ENCODE results near the gene UROD.
A peak's percentile ranks its signal among the peaks of the same experiment; 100 is the strongest.
"Not testable (repeated sequence)": the region's sequence is repeated elsewhere in the genome, so short reads cannot be mapped to it uniquely, and the experiment has no call there.

Gene UROD

DNA sequence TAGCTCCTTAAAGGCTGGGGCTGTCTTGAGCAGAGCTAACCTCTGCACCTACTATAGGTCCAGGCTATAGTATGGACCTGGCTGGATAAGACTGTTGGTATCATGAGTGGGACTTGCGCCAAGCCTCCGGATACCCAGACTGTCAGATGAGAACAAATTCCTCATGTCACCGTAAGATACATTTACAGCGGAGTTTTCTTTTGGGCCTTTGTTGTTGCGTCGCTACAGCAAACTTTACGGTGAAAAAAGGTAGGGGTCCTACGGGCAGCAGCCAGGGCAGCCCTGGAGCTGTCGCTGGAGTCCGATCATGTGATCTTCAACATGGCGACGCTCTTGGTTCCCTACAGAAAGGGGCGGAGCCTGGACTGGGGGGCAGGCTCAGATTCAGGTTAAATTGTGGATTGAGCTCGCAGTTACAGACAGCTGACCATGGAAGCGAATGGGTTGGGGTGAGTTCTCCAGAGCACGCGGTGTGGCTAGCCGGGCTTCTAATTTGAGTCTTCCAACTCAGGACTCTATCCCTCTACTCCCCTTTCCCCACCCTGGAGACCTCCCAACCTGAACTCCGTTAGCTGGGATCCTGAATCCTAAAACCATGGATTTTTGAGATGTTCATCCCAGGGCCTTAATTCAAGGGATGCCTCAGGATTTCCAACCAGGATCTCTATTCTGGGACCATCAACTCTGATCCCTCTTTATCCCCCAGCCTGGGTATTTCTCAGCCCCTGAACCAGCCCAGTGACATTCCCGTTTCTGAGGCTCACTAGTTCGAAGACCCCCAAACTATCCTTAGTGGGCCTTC, at the start of gene UROD:
TSS of gene UROD (plus strand) at position 418 of the 802 bp plus-strand sequence. CDS start at position 430, 12 bp downstream.
- DNase-seq: peak; percentile 15 to 93 (median 85)

DNA sequence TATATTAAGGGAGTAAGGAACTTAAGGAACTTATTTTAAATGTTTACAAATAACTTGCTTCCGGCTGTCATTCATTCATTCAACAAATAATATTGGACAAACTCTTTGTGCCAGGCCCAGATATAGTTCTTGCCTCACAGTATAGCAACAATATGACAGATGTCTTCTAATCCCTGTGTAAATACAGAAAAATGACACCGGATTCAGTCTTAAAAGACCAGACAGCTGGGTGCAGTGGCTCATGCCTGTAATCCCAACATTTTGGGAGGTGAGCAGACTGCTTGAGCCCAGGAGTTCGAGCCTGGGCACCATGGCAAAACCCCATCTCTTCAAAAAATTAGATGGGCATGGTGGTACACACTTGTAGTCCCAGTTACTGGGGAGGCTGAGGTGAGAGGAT, 49.3 kb upstream of the UROD start:
- no peak for DNase-seq

DNA sequence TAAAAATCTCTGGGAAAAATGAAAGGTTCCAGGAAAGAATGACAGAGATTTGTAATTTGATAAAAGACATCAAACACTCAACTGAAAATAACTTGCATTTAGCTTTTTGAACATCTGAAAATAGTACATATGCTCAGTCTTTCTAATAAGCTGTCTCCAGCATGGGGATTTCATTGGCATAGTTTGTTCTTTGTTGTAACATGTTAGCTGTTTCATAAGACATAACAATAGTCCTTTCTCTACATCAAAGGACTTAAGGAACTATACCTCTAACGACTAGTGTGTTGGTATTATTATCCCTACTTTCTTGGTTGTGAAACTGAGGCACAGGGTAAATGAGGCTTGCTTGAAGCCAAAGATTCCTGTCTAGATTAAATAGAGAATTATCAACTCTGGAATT, 47.7 kb upstream of the UROD start:
- no peak for DNase-seq

DNA sequence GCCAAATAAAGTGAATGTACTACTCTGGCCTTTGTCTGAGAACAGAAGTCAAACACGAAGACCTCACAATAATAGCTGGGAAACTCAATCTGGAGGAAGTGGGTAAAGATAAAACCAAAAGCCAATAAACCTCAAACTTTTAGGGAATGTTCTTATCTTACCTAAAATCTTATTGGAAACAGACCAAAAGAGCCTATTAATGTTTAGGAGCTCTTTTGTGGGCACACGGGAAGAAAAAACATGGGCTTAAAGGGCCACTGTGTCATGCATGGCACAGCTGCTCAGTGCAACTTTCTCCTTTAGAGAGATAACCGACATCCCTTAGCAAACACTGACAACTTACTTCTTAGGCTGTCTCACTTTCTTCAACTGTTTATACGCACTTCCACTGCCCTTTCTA, 41.7 kb upstream of the UROD start:
- DNase-seq: no peak

DNA sequence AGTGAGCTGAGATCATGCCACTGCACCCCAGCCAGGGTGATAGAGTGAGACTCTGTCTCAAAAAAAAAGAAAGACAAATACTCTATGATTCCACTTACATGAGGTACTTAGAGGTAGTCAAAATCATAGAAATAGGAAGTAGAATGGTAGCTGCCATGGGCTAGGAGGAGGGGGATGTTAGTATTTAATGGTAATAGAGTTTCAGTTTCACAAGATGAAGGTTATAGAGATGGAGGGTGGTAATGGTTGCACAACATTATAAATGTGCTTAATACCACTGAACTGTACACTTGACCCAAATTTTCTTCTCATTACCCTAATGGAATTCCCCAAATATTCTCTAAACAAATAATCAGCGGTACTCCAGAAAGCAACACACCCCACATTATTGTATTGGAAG, 38.4 kb upstream of the UROD start:
- DNase-seq: no peak

DNA sequence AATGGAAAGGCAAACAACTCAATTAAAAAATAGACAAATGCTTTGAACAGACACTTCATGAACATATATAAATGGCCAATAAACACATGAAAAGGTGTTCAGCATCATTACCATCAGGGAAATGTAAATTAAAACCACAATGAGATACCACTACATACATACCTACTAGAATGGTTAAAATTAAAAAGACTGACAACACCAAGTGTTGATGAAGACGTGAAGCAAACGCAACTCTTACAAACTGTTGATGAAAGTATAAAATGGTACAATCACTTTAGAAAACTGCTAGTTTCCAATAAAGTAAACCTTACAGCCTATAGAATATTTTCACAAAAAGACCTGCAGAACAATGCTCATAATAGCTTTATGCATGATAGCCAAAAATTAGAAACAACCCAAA, 35.8 kb upstream of the UROD start:
- DNase-seq: no peak

DNA sequence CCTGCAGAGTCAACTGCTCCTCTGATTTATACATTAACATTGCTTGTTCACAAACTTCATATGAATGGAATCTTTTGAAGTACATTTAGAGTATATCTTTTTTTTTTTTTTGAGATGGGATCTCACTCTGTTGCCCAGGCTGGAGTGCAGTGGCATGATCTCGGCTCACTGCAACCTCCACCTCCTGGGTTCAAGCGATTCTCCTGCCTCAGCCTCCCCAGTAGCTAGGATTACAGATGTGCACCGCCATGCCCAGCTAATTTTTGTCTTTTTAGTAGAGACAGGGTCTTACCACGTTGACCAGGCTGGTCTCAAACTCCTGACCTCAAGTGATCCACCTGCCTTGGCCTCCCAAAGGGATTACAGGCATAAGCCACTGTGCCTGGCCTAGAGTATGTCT, 34.7 kb upstream of the UROD start:
- not testable (repeated sequence) for DNase-seq

DNA sequence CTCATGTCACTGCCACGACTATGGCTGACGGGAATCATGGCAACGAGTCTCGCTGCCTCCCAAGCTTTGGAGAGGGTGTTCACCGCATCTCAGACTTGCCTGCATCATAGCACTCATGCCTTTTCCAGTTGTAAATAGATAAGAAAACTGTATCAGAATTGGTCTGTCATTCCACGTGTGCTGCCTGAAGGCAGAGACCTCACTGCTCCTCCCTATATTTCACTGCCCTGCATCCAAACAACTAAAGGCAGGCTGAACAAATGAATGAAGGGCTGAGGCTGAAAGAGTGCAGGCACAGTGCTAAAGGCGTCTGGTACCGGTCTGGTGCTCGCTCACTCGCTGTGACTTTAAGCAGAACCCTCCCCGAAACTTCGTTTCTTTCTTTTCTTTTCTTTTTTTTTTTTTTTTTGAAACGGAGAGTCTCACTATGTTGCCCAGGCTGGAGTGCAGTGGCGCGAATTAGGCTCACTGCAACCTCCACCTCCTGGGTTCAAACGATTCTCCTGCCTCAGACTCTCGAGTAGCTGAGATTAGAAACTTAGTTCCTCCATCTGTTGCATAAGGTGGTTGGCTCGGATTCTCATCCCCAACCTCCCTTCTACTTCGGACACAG, 26.2 kb upstream of the UROD start:
- DNase-seq: no peak

DNA sequence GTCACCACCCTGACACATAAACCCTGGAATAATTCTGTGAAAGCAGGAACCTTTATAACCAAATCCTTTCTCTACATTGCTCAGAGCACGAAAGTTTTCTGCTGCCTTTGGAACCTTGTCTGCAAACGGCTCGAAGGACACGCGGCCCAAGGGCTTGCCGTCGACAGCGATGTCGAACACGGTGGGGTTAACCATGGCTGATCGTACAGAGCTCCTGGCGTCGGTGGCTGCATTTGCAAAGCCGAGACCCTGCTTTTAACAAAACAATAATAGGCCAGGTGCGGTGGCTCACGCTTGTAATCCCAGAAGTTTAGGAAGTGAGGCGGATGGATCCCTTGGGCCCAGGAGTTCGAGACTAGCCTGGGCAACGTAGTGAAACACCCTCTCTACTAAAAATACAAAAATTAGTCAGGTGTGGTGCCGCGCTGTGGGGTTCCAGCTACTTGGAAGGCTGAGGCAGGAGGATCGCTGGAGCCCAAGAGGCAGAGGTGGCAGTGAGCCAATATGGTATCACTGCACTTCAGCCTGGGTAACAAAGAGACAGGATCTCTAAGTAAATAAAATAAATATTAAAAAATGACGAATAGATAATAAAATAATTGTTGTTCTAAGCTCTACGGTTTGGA, 23.4 kb upstream of the UROD start:
- no peak for DNase-seq

DNA sequence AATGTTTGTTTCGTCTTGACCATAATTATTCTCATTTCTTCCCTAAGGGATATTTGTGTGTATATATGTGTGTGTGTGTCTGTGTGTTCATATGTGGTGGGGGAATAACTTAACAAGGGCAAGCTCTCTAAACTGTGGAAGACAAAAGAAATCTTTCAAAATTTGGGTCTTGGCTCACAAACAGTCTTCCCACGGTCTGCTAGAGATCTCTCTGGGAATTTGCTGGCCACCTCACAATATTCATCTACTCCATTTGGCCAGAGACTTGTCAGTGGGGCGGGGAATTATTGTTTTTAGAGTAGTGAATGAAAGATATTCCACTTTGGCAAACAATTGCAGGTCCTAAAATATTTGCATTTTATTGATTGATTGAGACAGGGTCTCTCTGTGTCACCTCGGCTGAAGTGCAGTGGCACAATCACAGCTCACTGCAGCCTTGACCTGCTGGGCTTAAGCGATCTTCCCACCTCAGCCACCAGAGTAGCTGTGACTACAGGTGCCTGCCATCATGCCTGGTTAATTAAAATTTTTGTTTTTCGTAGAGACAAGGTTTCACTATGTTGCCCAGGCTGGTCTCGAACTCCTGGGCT, 17.6 kb upstream of the UROD start:
- DNase-seq: no peak

DNA sequence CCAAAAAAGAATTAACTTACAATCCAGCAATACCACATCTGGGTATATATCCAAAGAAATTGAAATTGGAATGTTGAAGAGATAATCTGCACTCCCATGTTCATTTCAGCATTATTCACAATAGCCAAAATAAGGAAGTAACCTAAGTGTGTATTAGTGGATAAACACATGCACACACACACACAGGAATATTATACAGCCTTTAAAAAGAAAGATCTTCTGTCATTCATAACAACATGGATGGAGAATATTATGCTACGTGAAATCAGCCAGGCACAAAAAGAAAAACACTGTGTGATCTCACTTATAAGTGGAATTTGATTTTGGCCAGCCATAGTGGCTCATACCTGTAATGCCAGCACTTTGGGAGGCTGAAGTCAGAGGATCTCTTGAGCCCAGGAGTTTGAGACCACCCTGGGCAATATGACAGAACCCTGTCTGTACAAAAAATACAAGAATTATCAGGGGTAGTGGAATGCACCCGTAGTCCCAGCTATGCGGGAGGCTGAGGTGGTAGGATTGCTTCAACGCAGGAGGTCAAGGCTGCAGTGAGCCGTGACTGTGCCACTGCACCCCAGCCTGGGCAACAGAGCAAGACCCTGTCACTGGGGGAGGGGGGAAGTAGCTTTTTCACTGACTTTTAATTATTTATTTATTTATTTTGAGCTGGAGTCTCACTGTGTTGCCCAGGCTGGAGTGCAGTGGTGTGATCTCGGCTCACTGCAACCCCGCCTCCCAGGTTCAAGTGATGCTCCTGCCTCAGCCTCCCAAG, 16.4 kb upstream of the UROD start:
- no peak for DNase-seq

DNA sequence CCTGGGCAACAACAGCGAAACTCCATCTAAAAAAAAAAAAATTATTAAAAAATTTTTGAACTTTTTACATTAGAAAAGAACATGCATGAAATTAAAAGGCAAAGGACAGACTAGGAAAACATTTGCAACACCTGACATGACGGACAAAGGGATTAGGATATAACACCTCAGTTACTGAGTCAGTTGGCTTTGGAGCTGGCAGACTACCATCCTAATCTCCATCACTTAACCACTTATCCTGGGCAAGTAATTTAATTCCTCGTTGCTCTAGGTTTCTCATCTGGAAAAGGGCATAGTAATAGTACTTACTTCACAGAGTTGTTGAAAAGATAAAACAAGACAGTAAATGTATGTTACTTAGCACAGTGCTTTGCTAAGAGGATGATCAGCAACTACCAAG, 12.8 kb upstream of the UROD start:
- no peak for DNase-seq

DNA sequence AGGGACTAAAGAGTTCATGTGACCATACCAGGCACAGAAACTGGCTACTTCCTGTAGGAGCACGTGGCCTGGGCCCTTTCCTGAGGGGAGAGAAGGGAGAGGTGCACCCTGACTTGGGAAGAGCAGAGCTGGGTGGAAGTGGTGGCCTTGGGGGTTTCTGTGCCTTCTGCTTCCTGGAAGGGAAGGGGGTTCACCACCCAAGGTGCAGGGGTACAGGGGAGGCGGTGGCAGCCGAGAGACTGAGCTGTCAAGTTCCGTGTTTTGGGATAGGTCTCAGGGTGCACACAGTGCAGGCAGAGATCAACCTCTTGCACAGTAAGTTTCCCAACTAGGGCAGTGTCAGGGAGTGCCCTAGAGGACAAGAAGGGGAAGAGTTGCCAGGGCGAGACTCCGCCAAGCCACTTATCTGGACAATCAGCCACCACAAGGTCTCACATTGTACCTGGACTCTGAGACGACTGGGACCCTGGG, 11.0 kb upstream of the UROD start:
- DNase-seq: peak in 1 of 58 donors; percentile 7

DNA sequence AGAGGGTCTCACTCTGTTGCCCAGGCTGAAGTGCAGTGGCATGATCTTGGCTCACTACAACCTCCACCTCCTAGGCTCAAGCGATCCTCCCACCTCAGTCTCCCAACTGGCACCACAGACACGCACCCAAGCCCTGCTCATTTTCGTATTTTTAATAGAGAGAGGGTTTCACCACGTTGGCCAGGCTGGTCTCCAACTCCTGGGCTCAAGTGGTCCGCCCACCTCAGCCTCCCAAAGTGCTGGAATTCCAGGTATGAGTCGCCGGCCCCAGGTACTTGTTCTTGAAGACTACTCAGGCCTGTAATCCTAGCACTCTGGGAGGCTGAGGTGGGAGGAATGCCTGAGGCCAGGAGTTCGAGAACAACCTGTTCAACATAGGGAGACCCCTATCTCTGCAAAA, 10.5 kb upstream of the UROD start:
- DNase-seq: not testable (repeated sequence)

DNA sequence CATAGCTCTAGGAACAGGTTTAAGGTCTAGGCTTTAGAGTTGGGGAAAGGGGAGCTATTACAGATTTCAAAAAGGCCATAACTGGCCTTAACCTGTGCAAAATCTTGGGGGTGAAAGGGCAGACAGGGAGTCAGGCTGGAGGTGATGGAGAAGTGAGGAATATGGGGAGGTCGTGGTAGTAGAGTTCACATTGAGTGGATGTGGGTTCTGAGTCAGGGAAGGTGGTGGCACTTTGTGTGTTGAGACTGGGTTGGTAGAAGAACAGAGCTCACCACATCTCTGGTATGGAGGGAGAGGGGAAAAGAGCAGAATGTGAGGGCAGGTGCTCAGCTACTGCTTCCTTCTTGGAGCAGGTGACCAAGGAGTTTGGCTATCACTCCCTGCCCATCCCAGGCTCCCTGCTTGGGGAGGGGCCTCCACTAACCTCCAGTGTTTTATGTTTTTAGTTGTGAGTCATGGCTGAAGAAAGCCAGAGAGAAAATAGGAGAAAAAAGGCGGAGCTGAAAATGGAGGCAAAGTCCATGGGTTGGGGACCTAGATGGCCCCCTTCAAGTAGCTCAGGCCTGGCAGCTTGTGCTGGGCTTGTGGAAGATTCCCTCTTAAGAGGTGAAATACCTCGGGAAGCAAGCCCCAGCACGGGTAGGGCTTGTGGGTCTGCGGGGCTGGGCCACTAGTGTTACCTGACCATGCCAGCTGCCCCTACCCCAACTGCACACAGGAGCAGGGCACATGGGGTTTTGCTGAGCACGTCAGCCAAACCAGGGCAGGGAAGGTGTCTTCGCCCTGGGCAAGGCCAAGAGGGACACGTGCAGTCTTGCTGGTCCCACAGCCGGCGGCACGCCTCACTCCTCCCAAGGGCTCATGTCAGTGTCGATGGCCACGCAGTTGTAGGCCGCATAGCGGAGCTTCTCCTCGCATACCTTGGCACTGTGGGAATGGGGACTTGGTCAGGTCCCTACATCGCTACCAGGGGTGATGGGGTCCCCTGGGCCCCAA, 9.1 kb upstream of the UROD start:
- no peak for DNase-seq

DNA sequence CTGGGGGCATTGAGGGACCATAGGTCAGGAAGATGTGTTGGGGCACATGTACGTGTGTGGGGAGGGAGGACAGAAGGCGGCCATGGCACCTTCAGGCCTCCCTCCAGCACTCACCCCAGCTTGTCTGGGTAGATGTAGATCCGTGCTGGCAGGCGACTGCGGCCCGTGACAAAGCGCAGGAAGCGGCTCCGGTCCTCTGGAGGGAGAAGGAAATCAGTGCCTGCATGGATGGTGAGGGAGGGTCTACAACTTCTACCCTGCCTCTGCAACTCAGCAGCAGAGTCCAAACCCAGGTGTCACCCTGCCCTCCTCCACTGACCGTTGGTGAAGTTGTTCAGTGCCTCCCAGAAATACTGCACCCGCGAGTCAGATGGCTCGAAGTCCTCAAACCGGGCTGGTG, 8.3 kb upstream of the UROD start:
- no peak for DNase-seq

DNA sequence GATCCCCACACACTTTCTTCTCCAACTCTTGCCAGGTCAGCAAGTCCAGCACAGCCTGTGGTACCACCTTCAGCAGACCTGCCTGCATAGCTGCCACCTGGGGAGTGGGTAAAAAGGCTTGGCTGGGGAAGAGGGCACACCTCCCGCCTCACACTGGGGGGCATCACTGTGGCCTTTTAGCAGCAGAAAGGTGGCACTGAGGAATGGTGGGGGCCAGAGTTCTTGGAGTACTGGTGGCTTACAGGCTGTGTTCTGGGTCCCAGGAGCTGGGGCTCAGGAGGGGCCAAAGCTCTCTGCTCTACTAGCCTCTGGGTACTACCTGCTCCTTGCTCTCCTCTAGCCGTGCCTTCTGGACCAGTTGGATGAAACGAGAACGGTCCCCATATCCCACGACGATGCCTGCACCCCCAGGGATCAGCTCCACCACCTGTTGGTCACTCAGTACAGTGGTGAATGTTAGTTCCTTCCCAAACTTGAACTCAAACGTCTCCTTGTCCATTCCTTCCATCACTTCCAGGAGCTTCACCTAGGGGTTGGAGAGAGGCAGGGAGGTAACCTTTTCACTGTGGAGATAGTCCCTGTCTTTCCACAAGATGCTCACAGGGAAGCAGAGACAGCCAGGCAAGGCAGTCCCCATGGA, 7.7 kb upstream of the UROD start:
- DNase-seq: no peak

DNA sequence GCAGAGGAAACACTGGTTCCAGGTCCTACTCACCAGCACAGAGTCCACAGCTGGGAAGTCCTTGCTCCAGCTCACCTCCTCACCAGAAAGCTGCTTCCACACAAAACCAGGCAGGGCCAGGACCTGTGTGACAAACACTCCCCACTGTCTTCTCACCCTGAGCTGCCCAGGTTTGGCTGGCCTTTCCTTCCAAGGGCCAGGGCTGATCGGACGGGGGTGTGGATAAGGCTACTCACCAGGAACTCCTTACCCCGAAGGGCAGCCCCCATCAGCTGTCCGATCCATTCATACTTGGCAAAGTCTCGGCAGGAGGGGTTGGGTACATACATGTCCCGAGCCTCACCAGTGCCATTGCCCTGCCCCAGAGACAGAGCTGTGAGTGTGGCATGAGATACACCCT, 6.3 kb upstream of the UROD start:
- no peak for DNase-seq

DNA sequence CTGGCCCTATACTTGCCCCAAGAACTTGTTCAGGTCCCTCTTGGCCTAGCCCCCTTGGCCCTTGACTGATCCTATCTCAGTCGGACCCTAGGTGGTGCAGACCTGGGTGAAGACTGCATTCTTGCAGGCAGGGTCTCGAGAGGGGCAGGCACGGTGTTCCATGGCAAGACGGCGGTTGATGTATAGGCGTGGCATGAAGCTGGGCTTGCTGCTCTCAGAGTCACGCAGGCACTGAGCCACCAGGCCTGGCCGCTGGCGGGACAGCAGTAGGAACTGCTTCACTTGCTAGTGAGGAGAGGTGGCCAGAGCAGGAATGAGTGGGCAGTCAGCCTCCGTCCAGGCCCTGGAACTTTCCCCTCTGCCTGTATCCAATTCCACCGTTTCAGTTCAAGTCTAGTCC, 4.7 kb upstream of the UROD start:
- no peak for DNase-seq

DNA sequence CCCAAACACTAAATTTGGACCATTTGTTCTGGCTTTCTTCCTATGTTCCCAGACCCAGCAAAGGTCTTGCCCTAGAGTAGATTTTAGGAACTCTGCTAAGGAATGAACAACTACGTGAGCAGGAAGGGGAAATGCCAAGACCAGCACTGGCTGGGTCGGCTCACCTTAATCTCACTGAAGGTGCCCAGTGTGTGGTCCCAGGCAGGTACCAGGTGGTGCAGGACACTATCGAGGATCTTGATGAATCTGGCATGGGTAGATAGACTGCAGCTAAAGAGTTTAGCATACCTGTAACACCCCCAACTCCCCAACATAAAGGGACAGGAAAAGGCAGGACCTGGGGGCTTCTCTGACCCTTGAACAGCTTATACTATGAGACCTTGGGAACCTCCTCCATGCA, 4.0 kb upstream of the UROD start:
- DNase-seq: no peak

All from anterior cingulate cortex (tissue), 58 donors.